HG03196 (cell line): ENCODE data around the gene FASN.

Source experiments
- ATAC-seq: cut with Tn5 transposase; IDR thresholded peaks from one replicate; pipeline ENCODE4 v1.9.1; 2021; ENCODE audit not compliant: unreplicated experiment

Gene FASN

DNA sequence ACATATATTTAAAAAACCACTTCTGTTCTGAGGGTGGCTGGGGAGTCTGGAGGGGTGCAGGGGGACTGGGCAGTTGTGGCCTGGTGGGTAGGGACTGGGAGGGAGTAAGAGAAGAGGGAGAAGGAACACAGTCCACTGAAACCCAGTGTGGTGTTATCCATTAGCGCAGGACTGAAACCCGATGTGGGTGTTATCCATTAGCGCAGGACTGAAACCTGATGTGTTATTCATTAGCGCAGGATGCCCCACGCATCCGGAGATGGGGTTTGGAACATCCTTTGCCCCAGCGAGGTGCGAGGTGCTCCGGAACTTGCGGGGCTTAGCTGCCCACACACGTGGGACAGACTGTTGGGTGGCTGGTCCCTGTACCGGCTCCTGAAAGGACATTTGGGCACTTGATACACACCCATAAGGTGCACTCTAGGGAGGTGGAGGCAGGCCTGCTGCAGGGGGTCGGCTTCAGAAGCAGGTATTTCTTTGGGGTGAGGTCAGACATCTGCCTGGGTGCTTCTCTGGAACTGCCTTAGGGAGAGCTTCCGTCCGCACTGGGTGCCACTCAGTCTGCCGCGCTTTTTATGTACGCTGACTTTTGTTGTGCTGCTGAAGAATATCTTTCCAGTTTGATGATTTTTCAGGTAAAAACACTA lies 20.3 kb upstream of the FASN start:
- no peak for ATAC-seq

DNA sequence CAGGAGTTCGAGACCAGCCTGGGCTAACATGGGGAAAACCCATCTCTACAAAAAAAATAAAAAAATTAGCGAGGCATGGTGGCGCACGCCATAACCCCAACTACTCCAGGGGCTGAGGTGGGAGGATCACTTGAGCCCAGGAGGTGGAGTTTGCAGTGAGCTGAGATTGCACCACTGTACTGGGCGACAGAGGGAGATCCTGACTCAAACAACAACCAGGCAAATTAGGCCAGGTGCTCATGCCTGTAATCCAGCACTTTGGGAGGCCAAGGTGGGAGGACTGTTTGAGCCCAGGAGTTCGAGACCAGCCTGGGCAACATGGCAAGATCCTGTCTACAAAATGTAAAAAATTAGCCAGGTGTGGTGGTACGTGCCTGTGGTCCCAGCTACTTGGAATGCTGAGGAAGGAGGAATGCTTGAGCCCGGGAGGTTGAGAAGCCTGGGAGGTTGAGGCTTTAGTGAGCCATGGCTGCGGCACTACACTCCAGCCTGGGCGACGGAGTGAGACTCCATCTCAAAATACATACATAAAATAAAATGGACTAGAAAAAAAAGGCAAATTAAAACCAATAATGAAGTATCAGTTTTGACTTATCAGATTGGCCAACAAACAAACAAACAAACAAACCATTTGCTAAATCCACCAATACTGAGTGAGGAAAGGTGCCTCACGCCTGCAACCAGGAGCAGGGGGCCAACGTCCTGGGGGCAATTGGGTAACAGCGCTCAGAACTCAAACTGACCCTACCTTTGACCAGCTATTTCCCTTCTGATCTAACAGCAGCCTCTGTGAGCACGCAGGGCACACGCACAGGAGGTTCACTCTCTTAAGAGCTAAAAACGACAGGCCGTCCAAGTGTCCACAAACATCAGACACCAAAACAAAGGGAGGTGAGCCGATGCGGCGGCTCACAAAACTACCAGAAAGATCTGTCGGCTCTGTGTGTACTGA lies 19.4 kb upstream of the FASN start:
- no peak for ATAC-seq

DNA sequence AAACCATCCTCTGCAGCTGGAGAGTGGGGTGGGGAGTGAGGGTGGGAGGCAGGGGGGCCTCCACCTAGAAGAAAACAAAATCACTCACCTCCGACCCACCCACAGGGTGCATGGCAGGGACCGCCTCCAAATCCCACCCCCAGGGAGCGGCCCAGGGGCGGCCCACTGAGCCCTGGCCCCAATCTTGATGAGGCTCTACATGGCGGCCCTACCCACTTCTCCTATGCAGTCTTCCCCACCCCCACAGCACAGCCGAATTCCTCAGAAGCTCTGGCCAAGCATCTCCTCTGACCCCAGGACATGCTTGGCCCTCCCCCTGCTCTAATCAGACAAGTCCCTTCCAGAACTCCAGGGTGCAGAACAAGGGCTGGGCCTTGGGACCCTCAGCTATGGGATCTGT lies 18.2 kb upstream of the FASN start:
- no peak for ATAC-seq

DNA sequence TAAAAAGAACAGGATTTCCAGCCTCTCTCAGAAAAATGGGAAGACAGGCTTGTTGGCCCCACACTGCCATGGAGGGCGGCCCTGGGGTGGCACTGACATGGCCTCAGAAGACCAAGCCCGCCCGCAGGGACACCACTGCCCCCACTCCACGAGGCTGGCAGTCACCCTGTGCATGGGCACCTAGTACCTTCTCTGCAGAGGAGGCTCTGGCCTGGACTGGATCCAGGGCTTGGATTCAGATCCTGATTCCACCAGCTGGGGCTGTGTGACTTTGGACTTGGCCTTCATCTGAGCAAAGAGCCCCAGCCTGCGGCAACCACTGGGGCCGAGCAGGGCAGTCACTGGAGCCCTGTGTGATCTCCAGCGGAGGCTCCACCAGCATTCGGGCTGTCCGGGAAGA lies 16.8 kb upstream of the FASN start:
- ATAC-seq, result no peak

DNA sequence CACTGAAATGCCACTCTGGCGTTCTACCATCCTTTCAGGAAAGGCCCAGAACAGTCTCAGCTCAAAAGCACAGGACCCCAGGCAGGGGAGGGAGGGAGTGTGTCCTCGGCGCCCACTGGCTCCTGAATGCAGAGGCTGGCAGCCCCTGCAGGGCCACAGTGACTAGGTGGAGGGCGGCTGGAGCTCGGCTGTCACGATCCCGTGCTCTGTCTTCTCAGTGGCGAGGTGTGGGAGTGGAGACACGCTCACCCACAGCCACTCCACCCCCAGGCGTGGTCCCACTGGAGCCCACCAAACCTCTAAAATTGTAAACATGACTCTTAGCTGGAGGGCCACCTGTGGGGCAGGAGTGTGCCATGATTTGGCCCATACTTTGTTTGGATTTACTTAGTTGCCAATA lies 16.4 kb upstream of the FASN start:
- no peak for ATAC-seq

DNA sequence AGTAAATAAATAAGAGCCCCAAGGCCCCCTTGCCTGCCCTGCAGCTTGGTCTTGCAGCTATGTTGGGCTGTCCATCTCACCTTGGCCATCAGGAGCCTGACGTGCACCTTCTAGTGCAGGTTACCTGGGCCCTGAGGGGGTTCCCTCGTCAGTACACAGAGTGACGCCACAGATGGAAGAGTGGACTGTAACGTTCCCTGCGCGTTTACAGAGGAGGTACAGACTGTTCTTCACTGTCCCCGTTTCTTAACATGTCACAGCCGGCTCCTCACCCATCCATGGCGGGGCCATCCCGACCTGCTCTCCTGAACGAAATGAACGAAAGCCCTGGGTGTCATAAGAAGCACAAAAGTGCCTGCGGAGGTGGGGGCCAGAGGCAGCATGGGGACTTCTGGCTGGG lies 15.9 kb upstream of the FASN start:
- no peak for ATAC-seq

DNA sequence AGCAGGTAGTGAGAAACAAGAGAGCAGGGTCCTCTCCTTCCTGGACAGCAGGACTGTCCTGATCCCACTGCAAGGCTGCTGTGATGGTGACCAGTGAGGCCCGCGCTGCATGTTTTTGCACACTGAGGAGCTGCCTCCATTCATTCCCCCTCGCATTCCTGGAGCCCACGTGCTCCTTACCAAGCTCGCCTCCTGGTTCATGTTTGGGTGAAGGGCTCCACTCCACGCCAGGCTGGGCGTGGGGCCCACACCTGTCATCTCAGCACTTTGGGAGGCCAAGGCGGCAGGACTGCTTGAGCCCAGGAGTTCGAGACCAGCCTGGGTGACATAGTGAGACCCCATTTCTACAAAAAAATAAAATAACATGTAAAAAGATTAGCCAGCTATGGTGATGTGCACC lies 15.4 kb upstream of the FASN start:
- ATAC-seq, result no peak

DNA sequence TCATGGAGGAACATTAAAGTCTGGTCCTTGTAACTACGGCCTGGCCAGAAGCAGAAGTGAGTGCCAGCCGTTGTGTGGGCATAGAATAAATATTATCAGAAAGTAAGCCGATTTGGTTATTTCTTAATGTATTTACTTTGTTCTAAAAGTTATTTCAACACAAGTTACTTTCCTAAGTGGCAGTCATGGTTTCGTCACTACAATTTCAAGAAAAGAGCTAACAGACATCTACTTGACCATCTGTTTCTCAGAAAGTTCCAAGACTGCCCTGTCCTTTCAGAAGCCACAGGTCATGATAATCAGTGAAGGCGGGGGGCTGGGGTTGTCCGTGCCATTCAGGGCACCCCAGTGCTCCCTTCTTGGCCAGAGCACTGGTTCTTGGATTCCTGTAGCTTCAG lies 14.9 kb upstream of the FASN start:
- ATAC-seq, result no peak

DNA sequence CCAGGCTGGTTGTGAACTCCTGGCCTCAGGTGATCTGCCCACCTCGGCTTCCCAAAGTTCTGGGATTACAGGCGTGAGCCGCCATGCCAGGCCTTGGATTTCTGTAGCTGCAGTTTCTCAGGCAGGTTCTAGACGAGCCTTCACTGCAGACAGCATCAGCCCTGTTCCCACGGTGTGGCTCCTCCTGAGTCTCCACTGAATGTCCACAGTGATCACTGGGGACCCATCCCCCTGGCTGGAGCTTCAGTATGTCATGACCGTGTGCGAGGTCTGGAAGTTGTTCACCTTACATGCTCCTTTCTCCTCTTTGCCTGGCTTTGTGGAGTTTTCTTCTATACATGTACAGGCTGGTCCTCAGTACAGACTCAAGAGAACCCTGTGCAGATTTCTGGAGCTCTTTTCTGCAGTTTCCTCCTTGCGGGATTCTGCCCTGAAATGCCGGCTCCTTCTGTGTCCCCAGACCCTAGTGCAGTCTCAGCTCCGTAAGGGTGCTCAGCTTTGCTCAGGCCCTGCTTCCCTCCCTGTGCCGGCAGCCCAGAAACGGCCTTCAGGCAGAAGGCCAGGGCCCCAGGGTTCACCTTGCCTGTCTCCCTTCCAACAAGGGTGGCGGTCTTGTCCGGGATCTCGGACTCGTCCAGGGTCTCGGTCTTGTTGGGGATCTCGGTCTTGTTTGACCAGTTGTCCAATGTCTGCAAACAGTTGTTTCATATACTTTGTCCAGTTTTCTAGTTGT lies 14.3 kb upstream of the FASN start:
- ATAC-seq, result no peak

DNA sequence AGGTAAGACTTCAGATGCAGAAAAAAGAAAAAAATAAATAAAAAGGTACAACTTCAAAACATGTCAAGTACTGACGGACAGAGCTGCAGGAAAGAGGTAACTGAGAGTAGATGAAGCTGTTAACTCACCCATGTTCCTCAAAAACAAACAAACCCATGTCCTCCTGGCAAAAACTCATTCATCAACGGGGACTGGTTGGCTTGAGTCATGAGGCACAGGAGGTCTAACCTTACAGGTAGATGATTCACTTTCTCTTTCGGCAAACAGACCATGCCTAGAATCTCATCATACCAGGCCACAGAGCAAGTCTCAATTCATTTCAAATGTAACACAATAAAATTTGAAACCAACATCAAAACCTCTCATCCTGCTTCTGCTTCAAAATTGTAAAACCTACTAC lies 12.3 kb upstream of the FASN start:
- ATAC-seq, result no peak

DNA sequence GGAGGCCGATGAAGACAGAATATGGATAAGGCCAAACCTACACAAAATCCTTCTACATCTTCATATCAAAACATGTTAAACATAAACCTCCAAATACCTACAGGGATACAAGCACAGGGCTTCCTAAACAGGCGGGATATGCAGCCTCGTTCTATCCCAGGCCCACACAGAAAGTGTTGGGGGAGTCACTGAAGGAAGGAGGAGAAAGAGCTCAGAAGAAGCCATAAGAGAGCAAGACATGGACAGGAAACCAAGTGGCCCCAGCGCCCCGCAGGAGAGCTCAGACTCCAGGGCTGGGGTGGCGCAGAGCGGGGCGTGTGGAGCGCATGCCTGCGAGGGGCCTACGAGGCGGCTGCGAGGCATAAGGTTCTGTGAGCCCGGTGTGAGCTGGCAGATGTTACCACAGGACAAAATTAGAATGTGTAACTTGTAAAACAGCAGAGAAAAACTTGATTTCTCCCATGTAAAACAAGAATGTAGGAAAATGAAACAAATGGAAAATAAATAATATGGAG lies 11.0 kb upstream of the FASN start:
- ATAC-seq, result no peak

DNA sequence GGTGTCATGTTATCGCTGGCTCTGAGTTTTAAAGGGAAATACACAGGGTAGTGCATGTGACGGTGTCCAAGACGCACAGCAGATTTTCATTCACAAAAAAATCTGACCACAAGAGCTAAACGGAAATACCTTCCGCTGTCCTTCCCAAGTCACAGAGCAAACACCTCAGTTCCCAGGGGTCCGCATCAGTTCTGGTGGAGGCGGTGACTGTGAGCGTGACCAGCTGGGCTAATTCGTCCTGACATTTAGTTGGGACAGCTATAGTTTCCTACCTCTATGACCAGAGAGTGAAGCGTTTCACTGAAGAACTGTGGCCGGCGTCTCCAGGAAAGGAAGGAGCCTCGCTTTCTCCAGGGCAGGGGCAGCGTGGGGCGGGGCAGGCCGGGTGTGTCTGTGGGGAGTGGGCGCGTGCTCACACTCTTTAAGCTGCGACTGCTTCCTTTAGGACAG lies 10.5 kb upstream of the FASN start:
- ATAC-seq, result no peak

DNA sequence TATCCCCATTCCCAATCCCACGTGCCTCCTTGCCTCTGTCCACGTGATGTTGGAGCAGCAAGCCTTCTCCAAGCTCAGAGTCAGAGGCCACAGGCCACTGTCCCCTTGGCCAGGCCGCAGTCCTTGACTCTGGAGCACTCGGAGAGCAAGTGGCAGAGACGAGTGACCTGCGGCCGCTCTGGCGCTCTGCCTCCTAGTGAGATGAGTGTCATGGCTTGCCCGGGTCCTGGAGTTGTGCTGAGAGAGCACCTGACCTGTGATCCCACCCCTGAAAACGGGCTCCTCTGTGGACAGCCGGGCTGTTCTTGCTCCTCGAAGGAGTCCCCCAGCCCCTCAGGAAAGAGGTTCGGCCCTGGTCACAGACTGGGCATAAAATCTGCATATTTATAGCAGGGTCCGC lies 10.0 kb upstream of the FASN start:
- no peak for ATAC-seq

DNA sequence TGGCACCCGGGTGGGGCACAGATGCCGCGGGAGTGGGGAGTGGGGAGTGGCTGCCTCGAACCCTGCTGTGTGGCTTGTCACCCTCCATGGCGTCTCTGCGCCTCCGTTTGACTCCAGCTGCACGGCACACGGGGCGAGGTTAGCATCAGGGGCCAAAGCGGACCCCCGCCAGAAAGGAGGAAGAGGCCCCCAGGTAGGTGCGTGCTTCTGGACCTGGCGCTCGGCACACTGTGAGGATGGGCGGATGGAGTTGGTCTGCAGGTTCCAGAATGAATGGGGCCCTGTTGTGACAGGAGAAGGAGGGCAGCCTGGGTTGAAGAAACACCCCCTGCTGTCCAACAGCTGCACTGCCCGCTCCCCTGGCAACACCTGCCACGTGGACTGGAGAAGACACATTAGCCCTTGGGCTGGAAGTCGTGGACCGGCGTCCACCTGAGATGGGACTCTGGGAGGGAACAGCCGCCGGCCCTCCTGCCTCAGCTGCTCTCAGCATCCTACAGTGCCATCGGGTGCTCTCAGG lies 9.4 kb upstream of the FASN start:
- ATAC-seq, result no peak

DNA sequence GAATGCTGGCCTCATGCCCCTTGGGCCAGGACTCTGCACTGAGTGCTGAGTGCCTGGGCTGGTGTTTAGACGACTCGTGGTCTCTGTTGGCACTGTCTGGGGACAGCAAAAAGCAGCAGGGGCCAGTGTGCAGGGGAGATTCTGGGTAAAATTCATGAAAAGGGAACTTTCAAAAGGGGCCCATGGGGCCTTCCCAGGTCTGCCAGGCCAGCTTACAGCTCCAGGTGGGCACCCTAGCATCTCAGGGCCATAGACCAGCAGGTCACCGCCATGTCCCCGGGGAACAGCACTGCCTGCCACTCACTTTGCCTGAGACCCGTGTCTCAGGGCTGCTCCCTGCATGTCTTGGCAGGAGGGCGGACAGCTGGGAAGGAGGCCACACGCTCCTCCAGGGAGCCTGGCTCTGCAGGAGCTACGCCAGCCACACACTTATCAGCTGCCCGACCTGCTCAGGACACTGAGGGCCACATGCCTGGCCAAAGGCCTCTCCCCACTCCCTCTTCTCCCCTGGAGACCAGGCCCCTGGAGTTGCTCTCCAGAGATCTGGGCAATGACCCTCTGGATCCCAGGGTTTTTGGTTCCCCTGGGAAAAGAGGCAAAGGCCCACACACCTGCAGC lies 8.8 kb upstream of the FASN start:
- ATAC-seq, result no peak

DNA sequence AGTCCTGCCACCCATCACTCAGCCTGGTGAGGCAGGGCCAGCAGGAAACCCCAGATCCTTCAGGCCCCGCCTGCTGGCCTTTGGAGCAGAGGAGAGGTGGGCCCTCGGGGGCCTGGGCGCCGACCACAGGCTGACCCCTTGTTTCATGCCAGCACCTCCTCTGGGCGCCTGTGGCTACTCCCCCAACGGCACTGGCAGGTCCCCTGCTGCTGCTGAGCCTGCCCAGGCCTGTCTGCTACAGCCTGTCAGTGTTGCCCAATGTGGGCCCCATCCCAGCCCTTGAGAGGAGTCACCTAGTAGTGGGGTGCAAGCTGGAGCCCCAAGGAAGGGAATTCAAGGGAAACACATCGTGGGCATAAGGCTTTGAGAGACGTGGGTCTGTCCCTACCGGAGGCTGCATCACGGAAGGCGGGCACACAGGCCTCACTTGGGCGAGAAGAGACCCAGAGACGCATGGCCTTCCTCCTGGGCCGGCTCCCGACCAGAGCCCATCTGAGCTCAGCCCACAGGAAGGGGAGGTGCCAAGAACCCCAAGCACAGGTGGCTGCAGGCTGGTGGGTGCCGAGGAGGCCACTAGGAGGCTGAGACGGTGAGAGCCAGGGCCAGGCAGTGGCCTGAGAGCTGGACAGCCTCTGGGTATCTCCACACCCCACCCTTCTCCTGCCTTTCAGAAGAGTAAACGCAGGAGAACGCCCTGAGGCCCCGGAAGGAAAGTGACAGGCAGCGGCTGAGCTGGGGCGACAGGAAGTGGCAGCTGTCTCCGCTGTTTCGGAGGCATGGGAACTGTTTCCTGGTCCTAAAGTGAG lies 8.0 kb upstream of the FASN start:
- ATAC-seq, result peak; percentile 59

DNA sequence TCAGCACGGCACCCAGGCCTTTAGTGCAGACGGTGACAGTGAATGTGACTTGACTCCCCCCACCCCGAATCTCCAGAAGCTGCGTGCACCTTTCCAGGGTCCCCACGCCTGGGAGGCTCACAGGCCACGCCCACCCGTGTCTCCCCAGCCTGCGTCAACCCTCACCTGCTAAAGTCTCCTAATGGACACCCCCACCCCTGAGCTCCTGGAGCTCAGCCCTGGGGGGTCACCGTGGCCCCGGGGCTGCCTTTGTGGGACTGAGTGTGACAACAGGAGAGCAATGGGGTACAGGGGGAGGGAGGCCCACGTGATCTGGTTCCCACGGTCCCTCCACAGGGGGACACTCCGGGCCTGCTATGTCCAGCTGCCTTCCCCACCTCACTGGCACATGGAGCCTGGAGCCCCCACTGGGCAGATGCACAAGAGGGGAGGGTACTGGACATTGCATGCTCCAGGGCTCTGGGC lies 7.4 kb upstream of the FASN start:
- no peak for ATAC-seq

DNA sequence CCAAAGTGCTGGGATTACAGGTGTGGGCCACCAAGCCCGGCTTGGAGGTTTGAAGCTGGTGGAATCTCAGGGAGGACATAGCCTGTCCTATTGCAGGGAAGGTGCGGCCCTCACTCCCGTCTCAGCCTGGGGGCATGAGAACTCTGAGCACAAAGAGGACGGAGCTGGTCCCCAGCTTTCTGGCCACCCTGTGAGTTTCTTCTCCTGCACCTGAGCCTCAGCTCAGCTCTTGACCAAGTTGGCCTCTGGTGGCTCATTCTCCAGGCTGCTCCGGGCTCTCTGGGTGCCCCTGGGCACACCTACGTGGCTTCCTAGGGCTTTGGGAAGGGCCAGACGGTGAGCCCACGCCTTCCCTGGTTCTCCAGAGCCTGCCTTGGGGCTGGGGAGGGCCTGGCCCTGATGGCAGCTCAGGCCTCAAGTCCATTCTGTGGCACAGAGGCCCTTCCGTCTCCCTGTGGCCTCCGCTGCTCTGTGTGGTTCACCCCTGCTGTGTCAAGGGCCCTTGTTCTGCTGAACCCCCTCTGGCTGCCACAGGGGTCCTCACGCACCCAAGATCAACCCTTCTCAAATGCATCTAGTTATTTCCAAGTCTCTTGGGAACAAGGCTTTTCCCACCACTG lies 6.9 kb upstream of the FASN start:
- ATAC-seq, result no peak
